ENCODE data around the gene SYTL1.
A peak's percentile ranks its signal among the peaks of the same experiment; 100 is the strongest.

Gene SYTL1

DNA sequence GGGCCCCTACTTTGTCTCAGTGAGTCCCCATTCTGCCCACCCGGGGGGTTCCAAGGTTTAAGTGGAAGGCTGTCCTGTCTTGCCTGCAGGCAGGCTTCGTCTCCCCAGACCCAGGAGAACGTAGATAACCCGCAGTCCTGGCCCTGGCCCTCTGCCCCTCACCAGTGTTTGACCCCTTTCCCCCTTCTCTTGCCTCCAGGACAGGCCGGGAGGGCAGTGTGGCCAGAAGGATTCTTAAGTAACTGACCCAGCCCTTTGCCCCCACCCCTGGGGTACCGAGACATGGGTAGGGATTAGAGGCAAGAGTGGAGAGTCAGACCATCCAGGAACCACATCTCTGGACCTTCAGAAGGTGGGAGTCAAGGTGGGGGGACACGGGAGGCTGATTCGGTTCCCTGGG lies 11.0 kb upstream of the SYTL1 start:
- DNase-seq: no peak
- no peaks in the 10 kb centered on the region for H3K9me3 ChIP-seq
- no peaks in the 10 kb centered on the region for H3K27me3 ChIP-seq
- peaks cover 0 to 26% (median 3%) of the 10 kb centered on the region in 4 donors for H3K4me1 ChIP-seq
- TF ChIP-seq, protein P1, sequence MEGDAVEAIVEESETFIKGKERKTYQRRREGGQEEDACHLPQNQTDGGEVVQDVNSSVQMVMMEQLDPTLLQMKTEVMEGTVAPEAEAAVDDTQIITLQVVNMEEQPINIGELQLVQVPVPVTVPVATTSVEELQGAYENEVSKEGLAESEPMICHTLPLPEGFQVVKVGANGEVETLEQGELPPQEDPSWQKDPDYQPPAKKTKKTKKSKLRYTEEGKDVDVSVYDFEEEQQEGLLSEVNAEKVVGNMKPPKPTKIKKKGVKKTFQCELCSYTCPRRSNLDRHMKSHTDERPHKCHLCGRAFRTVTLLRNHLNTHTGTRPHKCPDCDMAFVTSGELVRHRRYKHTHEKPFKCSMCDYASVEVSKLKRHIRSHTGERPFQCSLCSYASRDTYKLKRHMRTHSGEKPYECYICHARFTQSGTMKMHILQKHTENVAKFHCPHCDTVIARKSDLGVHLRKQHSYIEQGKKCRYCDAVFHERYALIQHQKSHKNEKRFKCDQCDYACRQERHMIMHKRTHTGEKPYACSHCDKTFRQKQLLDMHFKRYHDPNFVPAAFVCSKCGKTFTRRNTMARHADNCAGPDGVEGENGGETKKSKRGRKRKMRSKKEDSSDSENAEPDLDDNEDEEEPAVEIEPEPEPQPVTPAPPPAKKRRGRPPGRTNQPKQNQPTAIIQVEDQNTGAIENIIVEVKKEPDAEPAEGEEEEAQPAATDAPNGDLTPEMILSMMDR (IDR thresholded peaks at IDR 0.05): no peak
- peaks cover 51 to 96% (median 70%) of the 10 kb centered on the region in 3 donors for H3K36me3 ChIP-seq
- intact Hi-C loops (cut with DNase I; ENCODE audit: low total_unique reads): no loop called here
- H3K27ac ChIP-seq: no peak overlapping the region
- H3K4me3 ChIP-seq: no peak overlapping the region

DNA sequence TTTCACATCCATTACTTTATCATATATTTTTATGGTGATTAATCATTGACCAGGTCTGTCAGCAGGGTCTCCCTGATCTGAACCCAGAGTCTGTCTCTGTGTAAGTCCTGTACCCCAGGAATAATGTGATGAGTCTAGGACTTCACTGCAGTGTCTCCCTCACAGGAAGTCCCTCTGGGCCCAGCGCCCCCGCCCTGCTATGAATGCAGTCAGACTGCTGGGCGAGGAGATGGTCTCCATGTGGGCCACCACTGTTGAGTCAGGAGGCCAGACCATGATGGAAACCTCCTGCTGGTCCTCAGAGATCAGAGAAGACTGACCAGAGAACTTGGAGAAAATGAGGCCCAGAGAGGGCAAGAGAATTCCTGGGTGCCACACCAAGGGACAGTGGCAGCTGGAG lies 10.4 kb upstream of the SYTL1 start:
- intact Hi-C loops (cut with DNase I; ENCODE audit: low total_unique reads): no loop called here
- peaks cover 54 to 96% (median 75%) of the 10 kb centered on the region in 3 donors for H3K36me3 ChIP-seq
- peaks cover 0 to 20% (median 0%) of the 10 kb centered on the region in 4 donors for H3K4me1 ChIP-seq
- no peak overlapping the region for H3K27ac ChIP-seq
- no peaks in the 10 kb centered on the region for H3K9me3 ChIP-seq
- no peaks in the 10 kb centered on the region for H3K27me3 ChIP-seq
- no peak for DNase-seq
- H3K4me3 ChIP-seq: no peak overlapping the region
- TF ChIP-seq, protein P1 (IDR thresholded peaks at IDR 0.05): no peak

DNA sequence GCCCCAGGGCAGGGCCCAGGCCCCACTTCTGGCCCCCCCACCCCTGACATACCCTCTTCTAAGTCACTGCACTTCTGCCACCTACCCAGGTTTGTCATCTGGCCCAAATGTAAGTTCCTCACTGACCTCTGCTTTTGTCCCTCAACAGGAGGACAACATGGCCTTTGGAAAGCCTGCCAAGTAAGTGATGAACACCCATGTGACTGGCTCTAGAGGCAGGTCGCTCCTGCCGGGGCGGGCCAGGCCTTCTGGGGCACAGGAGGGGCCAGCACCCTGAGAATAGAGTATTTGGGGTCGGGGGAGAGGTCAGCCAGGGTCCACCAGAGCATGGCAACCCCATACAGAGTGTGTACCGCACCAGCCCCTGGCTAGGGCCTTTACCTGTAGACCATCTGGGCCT lies 9.9 kb upstream of the SYTL1 start:
- intact Hi-C loops (cut with DNase I; ENCODE audit: low total_unique reads): no loop called here
- Histone ChIP-seq H3K36me3 (peaks cover 59 to 96% (median 80%) of the 10 kb centered on the region in 3 donors), H3K9me3 (no peaks in the 10 kb centered on the region), H3K4me3 (no peak overlapping the region), H3K27me3 (no peaks in the 10 kb centered on the region), H3K27ac (no peak overlapping the region), H3K4me1 (peaks cover 0 to 15% (median 0%) of the 10 kb centered on the region in 4 donors)
- DNase-seq: no peak
- TF ChIP-seq, protein P1 (IDR thresholded peaks at IDR 0.05): no peak

DNA sequence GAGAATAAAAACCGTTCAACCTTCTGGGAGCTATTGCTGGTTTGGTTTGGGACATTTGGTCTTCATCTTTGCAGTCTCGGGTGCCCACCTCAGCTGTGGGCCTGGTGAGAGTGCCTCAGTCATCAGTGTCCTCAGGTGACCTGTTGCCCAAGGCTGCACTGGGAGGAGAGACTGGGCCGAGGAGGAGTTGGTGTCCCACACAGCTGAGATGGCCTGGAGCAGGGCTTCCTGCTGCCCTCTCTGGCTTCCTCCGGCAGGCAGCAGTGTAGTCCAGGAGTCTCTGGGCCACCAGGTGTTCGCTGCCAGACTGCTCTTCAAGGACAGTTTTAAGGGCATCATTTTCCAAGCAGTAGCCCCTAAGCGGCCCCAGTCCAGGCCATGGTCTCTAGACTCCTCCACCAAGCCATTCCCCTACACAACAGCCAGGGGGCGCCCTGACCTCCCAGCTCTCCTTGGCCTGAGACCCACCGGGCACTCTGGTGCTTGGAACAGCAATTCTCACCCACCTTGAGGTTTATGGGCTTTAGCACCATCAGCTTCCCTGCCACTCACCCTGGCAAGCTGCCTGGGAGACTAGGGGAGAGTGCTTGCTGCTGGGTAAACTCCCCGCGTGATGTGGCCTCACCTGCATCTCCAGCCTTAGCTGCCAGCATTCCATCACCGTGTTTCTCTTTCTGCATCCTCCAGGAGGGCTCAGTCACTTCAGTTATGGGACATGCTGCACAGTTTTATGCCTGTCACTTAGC lies 9.1 kb upstream of the SYTL1 start:
- no peak for DNase-seq
- TF ChIP-seq, protein P1 (IDR thresholded peaks at IDR 0.05): peak; percentile 65 to 85
- peaks cover 0 to 10% (median 0%) of the 10 kb centered on the region in 4 donors for H3K4me1 ChIP-seq
- no peak overlapping the region for H3K4me3 ChIP-seq
- intact Hi-C loops (cut with DNase I; ENCODE audit: low total_unique reads): no loop called here
- H3K36me3 ChIP-seq: peaks cover 59 to 97% (median 81%) of the 10 kb centered on the region in 3 donors
- no peak overlapping the region for H3K27ac ChIP-seq
- no peaks in the 10 kb centered on the region for H3K27me3 ChIP-seq
- H3K9me3 ChIP-seq: no peaks in the 10 kb centered on the region

DNA sequence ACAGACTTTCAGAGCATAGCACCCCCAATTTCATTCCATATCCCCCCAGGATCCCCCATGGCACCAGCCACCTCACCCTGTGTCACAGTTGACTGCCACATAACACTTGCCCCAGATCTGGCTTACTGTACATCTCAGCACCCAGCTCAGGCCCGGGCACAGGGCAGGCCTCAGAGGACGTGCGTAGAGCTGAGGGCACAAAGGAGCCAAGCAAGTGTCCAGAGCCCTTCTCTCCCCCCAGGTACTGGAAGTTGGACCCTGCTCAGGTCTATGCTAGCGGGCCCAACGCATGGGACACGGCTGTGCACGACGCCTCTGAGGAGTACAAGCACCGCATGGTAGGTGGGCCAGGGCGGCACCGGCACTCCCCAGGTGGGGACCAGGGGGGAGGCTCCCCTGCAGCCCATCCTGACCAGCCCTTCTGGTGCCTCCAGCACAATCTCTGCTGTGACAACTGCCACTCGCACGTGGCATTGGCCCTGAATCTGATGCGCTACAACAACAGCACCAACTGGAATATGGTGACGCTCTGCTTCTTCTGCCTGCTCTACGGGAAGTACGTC lies 8.0 kb upstream of the SYTL1 start:
- TF ChIP-seq, protein P1 (IDR thresholded peaks at IDR 0.05): no peak
- intact Hi-C loops (cut with DNase I; ENCODE audit: low total_unique reads): no loop called here
- no peaks in the 10 kb centered on the region for H3K9me3 ChIP-seq
- H3K27me3 ChIP-seq: no peaks in the 10 kb centered on the region
- H3K4me3 ChIP-seq: no peak overlapping the region
- H3K4me1 ChIP-seq: peaks cover 0 to under 1% (median 0%) of the 10 kb centered on the region in 4 donors
- no peak for DNase-seq
- H3K27ac ChIP-seq: no peak overlapping the region
- peaks cover 59 to 87% (median 79%) of the 10 kb centered on the region in 3 donors for H3K36me3 ChIP-seq
